ENCODE data around the gene SLC25A19.

Gene SLC25A19

GRCh38 chr17:75228305-75228704 lies 60.9 kb downstream of the SLC25A19 start:
- DNase-seq (ENCODE audit: insufficient read length, low spot score) (no peak), FAIRE-seq (no peak)
- TF ChIP-seq POLR2AphosphoS5 (IDR thresholded peaks at IDR 0.05; ENCODE audit: low read depth, low read length) = no peak
- no peak for TF ChIP-seq PAX5 (IDR thresholded peaks at IDR 0.05; ENCODE audit: insufficient read depth, low read length, severe bottlenecking)
- TF ChIP-seq POU2F2 (IDR thresholded peaks at IDR 0.05; ENCODE audit: low read depth, low read length) = no peak
- TF ChIP-seq TAF1 (IDR thresholded peaks at IDR 0.05; ENCODE audit: low read depth, low read length) = no peak
- no peak for TF ChIP-seq POLR2A (IDR thresholded peaks at IDR 0.05; ENCODE audit: low read depth, low read length)
- TF ChIP-seq SPI1 (IDR thresholded peaks at IDR 0.05; ENCODE audit: low read depth, low read length) = no peak

GRCh38 chr17:75227729-75228128 lies 61.5 kb downstream of the SLC25A19 start:
- TF ChIP-seq POLR2A (IDR thresholded peaks at IDR 0.05; ENCODE audit: low read depth, low read length) = no peak
- no peak for TF ChIP-seq POU2F2 (IDR thresholded peaks at IDR 0.05; ENCODE audit: low read depth, low read length)
- no peak for TF ChIP-seq SPI1 (IDR thresholded peaks at IDR 0.05; ENCODE audit: low read depth, low read length)
- no peak for TF ChIP-seq PAX5 (IDR thresholded peaks at IDR 0.05; ENCODE audit: insufficient read depth, low read length, severe bottlenecking)
- TF ChIP-seq POLR2AphosphoS5 (IDR thresholded peaks at IDR 0.05; ENCODE audit: low read depth, low read length) = no peak
- no peak for TF ChIP-seq TAF1 (IDR thresholded peaks at IDR 0.05; ENCODE audit: low read depth, low read length)
- DNase-seq (ENCODE audit: insufficient read length, low spot score) (no peak), FAIRE-seq (no peak)

DNA sequence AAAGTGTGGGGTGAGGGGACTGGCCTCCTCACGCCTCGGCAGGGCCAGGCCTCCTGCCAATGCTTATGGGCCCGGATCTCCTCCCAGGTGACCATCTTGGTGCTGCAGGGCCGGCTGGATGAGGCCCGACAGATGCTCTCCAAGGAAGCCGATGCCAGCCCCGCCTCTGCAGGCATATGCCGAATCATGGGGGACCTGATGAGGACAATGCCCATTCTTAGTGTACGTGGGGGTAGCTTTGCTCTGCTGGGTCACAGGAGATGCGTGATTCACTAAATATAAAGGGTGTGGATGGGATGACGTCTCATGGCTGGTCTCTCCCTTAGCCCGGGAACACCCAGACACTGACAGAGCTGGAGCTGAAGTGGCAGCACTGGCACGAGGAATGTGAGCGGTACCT lies 64.2 kb downstream of the SLC25A19 start:
- FAIRE-seq (no peak), DNase-seq (ENCODE audit: insufficient read length, low spot score) (no peak)

More for the DNA sequence above, 64.2 kb downstream of the SLC25A19 start:
- TF ChIP-seq POLR2AphosphoS5 (IDR thresholded peaks at IDR 0.05; ENCODE audit: low read depth, low read length) (no peak), TAF1 (IDR thresholded peaks at IDR 0.05; ENCODE audit: low read depth, low read length) (no peak), SPI1 (IDR thresholded peaks at IDR 0.05; ENCODE audit: low read depth, low read length) (no peak), PAX5 (IDR thresholded peaks at IDR 0.05; ENCODE audit: insufficient read depth, low read length, severe bottlenecking) (no peak), POLR2A (IDR thresholded peaks at IDR 0.05; ENCODE audit: low read depth, low read length) (no peak), POU2F2 (IDR thresholded peaks at IDR 0.05; ENCODE audit: low read depth, low read length) (no peak)

All from GM12891 (cell line).